ELF-1 (cell line): ENCODE data around the gene VAPA.

Experiments
- DNase-seq: peaks from one replicate; pipeline ENCODE4 v3.0.0-alpha.2; 2016; ENCODE audit warnings: low read depth, low spot score

VAPA gene

DNA sequence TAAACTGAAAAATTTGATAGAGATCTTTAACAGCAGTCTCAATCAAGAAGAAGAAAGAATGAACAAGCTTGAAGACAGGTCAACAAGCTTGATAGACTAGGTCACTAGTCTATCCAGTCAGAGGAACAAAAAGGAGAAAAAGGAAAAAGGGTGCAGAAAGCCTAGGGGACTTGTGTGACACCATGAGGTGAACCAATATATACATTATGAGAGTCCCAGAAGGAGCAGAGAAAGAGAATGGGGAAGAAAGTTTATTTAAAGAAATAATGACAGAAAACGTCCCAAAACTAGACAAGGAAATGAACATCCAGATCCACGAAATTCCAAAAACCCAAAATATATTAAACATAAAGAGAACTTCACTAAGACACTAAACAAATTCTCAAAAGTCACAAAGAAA lies 84.5 kb downstream of the VAPA start:
- no peak for DNase-seq

DNA sequence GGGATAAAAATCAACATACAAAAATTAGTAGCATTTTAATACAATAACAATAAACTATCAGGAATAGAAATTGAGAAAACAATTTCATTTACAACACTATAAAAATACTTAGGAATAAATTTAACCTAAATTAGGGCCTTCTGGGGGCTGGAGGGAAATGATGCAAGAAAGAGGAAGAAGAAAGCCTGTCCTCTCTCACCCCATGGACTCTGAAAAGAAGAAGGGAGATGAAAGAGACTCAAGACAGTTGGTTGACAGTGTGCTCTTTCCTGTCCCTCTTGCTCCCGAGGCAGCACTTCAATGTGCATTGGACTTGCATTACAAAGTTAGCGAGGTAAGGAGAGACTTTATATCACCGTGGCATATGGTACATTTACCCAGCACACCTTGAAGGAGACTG lies 88.5 kb downstream of the VAPA start:
- no peak for DNase-seq

DNA sequence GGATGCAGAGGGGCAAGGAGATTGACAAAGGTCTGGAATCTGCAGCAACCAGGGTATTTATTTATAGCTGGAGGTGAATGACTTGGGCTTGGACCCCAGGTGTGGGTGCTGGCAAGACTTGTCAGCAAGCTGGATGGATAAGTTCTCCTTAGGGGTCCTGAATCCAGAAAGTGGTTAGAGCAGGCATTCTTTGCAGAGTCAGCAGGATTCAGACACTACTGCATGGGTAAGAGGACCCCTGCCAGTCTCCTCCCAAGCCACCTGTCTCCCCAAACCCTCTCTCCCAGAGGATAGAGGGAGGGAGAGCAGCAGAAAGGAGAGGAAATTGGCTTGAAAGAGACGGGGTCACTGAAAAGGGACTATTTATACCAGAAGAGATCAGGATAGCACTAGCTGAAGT lies 89.5 kb downstream of the VAPA start:
- DNase-seq = no peak

- DNase-seq = no peak
These were observed 90.0 kb downstream of the VAPA start for GRCh38 chr18:10003866-10004265.

- DNase-seq = no peak
These were observed 92.6 kb downstream of the VAPA start for GRCh38 chr18:10006311-10006893.

- DNase-seq = no peak
These were observed 94.3 kb downstream of the VAPA start for GRCh38 chr18:10008006-10008647.
